Kidney capillary endothelial cell (primary cell): ENCODE data around the gene FAIM.
"Not testable (repeated sequence)": the region's sequence is repeated elsewhere in the genome, so short reads cannot be mapped to it uniquely, and the experiment has no call there.

Experiments used
- DNase-seq: peaks from one replicate; pipeline ENCODE4 v3.0.0-alpha.2; 2018; ENCODE audit warnings: low spot score

FAIM gene

DNA sequence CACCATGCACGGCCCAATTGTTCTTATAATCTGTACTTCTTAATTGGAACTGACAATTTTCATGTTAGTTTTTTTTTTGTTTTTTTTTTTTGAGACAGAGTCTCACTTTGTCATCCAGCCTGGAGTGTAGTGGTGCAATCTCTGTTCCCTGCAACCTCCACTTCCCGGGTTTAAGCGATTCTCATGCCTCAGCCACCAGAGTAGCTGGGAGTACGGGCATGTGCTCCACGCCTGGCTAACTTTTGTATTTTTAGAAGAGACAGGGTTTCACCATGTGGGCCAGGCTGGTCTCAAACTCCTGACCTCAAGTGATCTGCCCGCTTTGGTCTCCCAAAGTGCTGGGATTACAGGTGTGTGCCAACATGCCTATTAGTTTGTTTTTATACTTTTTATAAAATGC lies 72.4 kb downstream of the FAIM start:
- not testable (repeated sequence) for DNase-seq

- no peak for DNase-seq
Observed at GRCh38 chr3:138681463-138682220, 73.1 kb downstream of the FAIM start.

DNA sequence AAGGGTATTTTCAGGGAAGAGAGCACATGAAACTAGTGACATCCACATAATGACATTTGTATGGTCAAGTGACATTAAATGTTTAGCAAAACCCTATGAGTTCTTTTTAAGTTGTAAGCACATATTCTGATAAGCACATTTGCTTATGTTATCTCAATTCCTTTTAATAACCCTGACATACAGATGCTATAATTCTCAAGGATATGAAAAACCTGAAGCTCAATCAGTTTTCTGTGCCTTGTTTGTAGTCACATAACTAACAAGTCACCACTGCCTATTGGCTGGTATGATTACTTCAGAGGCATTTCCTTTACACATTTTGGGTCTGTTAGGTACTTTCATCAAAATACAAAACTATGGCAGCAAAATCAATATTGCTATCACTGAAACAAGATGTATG lies 74.1 kb downstream of the FAIM start:
- no peak for DNase-seq
